SH-SY5Y (cell line): ENCODE data around the gene C2orf76.

Experiments
- GATA2 ChIP-seq: IDR thresholded peaks from 2 replicates; pipeline ENCODE4 v1.6.1; 2011; ENCODE audit warnings: mild to moderate bottlenecking, low read depth, low read length
- GATA3 ChIP-seq: IDR thresholded peaks from 2 replicates; pipeline ENCODE4 v1.6.1; 2011; ENCODE audit warnings: low read depth, mild to moderate bottlenecking, low read length, moderate library complexity

GRCh38 chr2:119276864-119277263 is 89.8 kb downstream of the C2orf76 start:
- TF ChIP-seq GATA3 = no peak
- no peak for TF ChIP-seq GATA2
